CD4-positive, alpha-beta T cell treated with Interleukin-15 for 4 hours (primary cell): ENCODE data around the gene PRTN3.
"Not testable (repeated sequence)": the region's sequence is repeated elsewhere in the genome, so short reads cannot be mapped to it uniquely, and the experiment has no call there.

Source experiments
- DNase-seq: peaks from one replicate; pipeline ENCODE4 v3.0.0-alpha.2; 2020; ENCODE audit warnings: low spot score

PRTN3 gene

GRCh38 chr19:848386-848921 is 7.7 kb downstream of the PRTN3 start:
- DNase-seq = no peak

GRCh38 chr19:849195-849594 is 8.4 kb downstream of the PRTN3 start:
- DNase-seq = not testable (repeated sequence)

- DNase-seq = no peak
Measured at GRCh38 chr19:850221-850978, 9.6 kb downstream of the PRTN3 start.

DNA sequence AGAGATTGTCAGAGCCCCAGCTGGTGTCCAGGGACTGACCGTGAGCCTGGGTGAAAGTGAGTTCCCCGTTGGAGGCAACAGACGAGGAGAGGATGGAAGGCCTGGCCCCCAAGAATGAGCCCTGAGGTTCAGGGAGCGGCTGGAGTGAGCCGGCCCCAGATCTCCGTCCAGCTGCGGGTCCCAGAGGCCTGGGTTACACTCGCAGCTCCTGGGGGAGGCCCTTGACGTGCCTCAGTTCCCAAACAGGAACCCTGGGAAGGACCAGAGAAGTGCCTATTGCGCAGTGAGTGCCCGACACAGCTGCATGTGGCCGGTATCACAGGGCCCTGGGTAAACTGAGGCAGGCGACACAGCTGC is 10.2 kb downstream of the PRTN3 start:
- DNase-seq = no peak

DNA sequence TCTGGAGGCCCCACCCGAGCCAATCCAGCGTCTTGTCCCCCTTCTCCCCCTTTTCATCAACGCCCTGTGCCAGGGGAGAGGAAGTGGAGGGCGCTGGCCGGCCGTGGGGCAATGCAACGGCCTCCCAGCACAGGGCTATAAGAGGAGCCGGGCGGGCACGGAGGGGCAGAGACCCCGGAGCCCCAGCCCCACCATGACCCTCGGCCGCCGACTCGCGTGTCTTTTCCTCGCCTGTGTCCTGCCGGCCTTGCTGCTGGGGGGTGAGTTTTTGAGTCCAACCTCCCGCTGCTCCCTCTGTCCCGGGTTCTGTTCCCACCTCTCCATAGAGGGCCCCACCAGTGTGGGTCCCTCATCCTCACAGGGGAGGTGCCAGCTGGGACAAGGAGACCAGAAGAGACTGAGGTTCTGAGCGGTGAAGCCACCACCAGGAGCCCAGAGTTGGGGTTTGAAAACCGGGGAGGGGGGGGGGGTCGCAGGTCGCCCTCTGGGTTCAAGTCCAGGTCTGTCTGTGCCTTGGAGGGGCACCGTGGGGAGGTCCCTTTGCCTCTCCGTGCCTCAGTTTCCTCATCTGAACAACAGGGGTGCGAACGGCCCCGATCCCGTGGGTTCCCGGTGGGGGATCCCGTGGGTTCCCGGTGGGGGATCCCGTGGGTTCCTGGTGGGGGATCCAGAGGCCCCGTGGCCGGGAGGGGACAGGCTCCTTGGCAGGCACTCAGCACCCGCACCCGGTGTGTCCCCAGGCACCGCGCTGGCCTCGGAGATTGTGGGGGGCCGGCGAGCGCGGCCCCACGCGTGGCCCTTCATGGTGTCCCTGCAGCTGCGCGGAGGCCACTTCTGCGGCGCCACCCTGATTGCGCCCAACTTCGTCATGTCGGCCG is 11.6 kb downstream of the PRTN3 start, which contains the start of gene ELANE:
TSS of gene ELANE (plus strand) at position 168 of the 878 bp plus-strand sequence. CDS start at position 194, 26 bp downstream.
- DNase-seq = no peak

- no peak for DNase-seq
Measured at GRCh38 chr19:853014-853585, 12.3 kb downstream of the PRTN3 start.

GRCh38 chr19:853614-854220 is 12.9 kb downstream of the PRTN3 start:
- DNase-seq = not testable (repeated sequence)

DNA sequence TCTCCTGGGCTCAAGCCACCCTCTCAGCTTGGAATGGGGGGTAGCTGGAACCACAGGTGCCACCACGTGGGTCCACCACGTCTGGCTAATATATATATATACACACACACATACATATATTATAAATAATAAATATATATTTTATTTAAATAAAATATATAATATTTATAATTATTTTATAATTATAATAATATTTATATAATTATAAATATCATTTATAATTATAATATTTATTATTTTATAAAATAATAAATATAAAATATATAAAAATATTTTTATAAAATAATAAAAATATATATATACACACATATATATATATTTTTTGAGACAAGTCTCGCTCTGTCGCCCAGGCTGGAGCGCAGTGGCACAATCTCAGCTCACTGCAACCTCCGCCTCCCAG is 13.8 kb downstream of the PRTN3 start:
- DNase-seq = no peak

DNA sequence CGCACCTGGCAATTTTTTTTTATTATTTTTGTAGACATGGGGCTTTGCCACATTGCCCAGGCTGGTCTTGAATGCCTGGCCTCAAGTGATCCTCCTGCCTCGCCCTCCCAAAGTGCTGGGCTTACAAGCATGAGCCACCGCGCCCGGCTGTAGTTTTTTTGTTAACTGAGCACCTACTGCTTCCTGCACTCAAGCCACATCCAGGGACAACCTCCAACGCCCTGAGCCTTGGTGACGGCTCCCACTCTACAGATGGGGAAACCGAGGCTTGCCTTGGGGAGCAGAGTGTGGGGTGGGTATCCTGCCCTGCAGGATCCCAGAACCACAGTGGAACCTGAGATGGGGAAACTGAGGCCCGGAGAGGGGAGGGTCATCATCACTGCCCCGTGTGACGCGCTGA is 14.3 kb downstream of the PRTN3 start:
- no peak for DNase-seq

- no peak for DNase-seq
Measured at GRCh38 chr19:855566-856120, 14.8 kb downstream of the PRTN3 start.

DNA sequence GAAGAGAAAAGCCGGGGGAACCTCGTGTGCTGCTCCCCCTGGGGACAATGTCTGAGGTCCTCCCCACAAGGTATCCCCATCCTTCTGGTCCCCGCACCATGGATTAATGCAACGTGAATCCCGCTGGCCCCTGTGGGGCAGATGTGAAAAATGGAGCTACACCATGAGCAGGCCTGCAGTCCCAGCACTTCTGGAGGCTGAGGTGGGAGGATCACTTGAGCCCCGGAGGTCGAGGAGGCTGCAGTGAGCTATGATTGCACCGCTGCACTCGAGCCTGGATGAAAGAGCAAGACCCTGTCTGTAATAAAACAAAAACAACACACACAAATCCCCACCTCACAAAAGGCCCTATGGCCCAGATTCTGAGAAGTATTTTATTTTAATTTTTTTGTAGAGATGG is 17.5 kb downstream of the PRTN3 start:
- DNase-seq = no peak

DNA sequence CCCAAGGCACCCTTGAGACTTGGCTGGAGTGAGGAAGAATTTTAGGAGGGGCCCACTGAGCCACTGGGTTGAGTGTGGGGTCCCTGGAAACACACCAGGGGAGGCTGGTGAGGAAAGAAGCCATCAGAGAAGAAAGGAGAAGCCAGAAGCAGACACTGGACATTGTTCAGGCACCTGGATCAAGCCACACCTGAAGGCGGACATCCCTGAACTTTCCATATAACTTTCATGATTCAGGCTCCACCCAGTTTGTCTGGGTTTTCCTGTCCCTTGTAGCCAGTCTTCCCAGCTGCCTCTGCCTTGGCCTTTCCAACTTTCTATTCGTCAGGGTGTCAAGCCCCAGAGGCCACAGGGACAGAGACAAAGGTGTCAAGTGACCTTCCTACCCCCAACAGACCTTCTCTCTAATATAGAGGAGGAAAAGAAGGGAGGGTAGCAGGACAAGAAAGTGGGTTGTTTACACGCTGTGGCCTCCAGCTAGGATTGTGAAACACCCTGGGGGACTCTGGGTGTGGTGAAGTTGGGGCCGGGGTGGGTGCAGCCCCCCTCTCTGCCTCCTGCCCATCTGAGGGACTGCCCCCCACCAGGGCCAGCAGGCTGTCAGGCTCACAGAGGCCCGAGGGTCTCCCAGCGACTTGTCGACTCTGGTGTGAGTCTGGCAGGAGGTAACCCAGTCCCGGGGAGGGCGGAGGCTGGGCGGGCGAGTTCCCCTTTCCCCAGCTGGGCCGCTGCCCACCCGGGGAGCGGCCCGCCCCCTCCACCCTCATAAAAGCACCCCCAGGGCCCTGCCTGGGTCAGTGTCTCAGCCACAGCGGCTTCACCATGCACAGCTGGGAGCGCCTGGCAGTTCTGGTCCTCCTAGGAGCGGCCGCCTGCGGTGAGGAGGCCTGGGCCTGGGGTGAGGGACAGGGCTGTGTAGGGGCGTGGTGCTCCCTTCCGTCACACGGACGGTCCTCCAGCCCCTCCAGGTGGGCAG is 18.4 kb downstream of the PRTN3 start, which contains the start of gene CFD:
TSS of gene CFD (plus strand) at position 797 of the 976 bp plus-strand sequence. CDS start at position 823, 26 bp downstream.
- no peak for DNase-seq

DNA sequence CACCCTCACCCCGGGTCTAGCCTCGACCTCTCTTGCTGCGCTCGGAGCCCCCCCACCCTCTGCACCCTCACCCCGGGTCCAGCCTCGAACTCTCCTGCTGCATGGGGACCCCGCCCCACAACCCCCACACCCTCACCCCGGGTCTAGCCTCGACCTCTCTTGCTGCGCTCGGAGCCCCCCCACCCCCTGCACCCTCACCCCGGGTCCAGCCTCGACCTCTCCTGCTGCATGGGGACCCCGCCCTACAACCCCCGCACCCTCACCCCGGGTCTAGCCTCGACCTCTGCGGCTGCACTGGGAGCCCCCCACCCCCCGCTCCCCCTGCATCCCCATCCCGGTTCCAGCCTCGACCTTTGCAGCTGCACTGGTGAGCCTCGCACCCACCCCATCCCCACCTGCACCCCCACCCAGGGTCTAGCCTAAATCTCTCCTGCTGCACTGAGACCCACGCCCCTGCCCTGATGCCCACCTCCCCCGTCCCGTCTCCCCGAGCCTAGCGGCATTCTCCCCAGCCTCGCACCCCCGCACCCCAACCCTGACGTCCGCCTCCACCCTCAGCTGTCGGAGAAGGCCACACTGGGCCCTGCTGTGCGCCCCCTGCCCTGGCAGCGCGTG is 20.4 kb downstream of the PRTN3 start:
- DNase-seq = no peak

DNA sequence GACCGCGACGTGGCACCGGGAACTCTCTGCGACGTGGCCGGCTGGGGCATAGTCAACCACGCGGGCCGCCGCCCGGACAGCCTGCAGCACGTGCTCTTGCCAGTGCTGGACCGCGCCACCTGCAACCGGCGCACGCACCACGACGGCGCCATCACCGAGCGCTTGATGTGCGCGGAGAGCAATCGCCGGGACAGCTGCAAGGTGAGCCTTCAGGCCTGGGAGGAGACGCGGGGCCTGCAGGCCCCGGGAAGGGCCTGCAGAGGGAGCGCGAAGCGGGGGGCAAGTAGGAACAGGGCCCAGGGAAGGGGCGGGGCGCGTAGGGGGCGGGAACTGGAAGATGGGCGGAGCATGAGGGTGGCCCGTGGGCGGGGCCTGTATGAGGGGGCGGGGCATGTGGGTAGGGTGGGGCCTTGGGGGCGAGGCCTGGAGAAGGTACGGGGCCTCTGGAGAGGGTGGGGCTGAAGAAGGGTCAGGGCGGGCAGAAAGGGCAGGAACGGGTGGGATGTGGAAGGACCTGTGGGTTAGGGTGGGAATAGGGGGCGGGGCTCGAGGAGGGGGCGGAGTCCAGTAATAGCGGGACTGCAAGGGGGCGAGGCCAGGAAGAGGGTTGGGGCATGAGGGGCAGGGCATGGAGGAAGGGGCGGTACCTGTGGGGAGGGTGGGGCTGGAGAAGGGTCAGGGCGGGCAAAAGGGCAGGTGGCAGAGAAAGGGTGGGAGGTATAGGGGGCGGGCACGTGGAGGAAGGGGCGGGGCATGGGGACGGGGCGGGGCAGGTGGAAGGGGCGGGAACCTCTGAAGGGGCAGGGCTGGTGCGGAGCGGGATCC is 21.2 kb downstream of the PRTN3 start:
- peak; percentile 40 for DNase-seq

DNA sequence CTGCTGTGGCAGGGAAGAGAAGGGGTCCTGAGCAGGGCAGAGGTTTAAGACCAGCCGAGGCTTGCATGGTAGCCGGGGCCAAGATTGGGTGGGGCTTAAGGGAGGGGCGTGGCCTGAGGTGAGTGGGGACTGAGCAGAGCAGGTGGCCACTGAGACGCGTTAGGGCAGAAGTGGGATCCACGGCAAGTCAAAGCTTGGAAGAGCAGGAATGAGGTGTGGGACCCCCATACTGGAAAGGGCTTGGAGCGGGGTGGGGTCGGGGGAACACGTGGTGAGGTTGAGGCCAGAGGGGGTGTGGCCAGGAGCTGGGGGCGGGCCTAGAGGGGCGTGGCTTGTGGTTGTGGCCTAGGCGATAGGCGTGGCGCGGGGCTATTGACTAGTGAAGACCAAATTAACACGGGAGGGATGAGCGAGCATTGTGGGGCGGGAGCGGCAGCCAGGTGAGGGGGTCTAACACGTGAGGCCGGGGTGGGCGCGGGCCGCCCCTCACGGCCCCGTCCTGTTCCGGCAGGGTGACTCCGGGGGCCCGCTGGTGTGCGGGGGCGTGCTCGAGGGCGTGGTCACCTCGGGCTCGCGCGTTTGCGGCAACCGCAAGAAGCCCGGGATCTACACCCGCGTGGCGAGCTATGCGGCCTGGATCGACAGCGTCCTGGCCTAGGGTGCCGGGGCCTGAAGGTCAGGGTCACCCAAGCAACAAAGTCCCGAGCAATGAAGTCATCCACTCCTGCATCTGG is 21.9 kb downstream of the PRTN3 start:
- peak; percentile 64 for DNase-seq

DNA sequence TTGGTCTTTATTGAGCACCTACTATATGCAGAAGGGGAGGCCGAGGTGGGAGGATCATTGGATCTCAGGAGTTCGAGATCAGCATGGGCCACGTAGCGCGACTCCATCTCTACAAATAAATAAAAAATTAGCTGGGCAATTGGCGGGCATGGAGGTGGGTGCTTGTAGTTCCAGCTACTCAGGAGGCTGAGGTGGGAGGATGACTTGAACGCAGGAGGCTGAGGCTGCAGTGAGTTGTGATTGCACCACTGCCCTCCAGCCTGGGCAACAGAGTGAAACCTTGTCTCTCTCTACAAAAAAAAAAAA is 22.5 kb downstream of the PRTN3 start:
- DNase-seq = no peak

GRCh38 chr19:866769-867300 is 26.0 kb downstream of the PRTN3 start:
- DNase-seq = no peak

DNA sequence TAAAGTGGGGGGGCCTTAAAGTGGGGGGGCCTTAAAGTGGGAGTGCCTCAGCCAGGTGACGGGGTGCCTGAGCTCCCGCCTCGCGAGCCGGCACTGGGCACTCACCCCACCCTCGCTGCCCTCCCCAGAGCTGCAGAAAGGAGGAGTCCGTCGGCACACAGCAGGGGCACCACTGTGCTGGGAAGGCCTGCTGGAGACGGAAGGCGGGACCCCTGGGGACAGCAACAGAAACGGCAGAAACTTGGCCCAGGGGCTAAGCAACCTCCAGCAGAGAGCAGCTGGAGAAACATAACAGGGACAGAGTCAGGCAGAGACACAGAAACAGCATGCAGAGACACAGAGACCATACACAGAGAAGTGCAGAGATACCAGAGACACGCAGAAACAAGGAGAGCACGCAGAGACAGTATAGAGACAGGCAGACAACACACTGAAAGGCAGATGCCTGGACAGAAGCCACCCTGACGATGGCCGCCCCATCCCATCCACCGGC is 26.5 kb downstream of the PRTN3 start:
- no peak for DNase-seq
